A549 (cell line): ENCODE results near the gene METTL3. TPM values are rescaled to one million over a fixed set of nuclear protein-coding genes. Genes with fewer than 3 reads are reported as not detected.

Experiments used
- ATAC-seq, 2 experiments: fragments of 200-7000 bp in 1 of 2; fragments of >200 bp in 1 of 2; cut with Nextera tagmentation in 1 of 2; cut with Tn5 transposase in 1 of 2; 3 replicates each; pipeline versions ENCODE4 v1.8.0 to v1.9.1; 2018 to 2020; ENCODE audit warnings: mild to moderate bottlenecking in 1 of 2, moderate library complexity in 1 of 2
- CTCF ChIA-PET: fragments of 300-600 bp; sonication (Branson Sonifier 250); formaldehyde crosslinking; extraction: SDS; loops from one replicate; lab custom pipeline; 2021; ENCODE audit warnings: antibody characterized with exemption, inconsistent platforms; lab: Yijun Ruan, JAX
- POLR2A ChIA-PET: fragments of 350-600 bp; formaldehyde crosslinking; extraction: SDS; loops from one replicate; lab custom pipeline; 2021; ENCODE audit warnings: antibody characterized with exemption, inconsistent platforms; lab: Yijun Ruan, JAX
- DNase-seq, 2 experiments: peaks; one replicate each; pipeline versions ENCODE4 v3.0.0 to v3.0.0-alpha.2; 2011 to 2016; ENCODE audit warnings: low read depth in 1 of 2, low spot score in 1 of 2
- FAIRE-seq: peaks from 2 replicates; lab custom pipeline; 2011; peaks lifted over from hg19 to GRCh38; lab: Jason Lieb, UNC
- H3K27ac ChIP-seq, 2 experiments: fragments of >200 bp; sonication (Bioruptor Twin); formaldehyde crosslinking; 3 replicates each; pipeline ENCODE4 v1.5.1; 2016 to 2017
- H3K4me1 ChIP-seq: fragments of >200 bp; sonication (Bioruptor Twin); formaldehyde crosslinking; 3 replicates; pipeline ENCODE4 v1.6.1; 2016
- H3K4me2 ChIP-seq: fragments of >200 bp; sonication (Bioruptor Twin); formaldehyde crosslinking; 3 replicates; pipeline ENCODE4 v1.6.1; 2016
- H3K4me3 ChIP-seq: fragments of >200 bp; sonication (Bioruptor Twin); formaldehyde crosslinking; 3 replicates; pipeline ENCODE4 v1.5.1; 2016
- H3K9me3 ChIP-seq: fragments of >200 bp; sonication (Bioruptor Twin); formaldehyde crosslinking; 3 replicates; pipeline ENCODE4 v1.6.1; 2016
- CBX2 ChIP-seq: fragments of 200-600 bp; sonication (generic); IDR thresholded peaks from 2 replicates; pipeline ENCODE4 v1.6.1; 2016; ENCODE audit warnings: low read depth, mild to moderate bottlenecking, borderline replicate concordance
- EP300 ChIP-seq, 2 experiments: fragments of >200 bp; sonication (Bioruptor Twin); formaldehyde crosslinking; IDR thresholded peaks; 2 replicates in 1 of 2; 3 replicates in 1 of 2; pipeline ENCODE4 v1.6.1; 2016 to 2017
- FOXS1 ChIP-seq: fragments of 250-450 bp; sonication (Bioruptor Pico); IDR thresholded peaks from 2 replicates; pipeline ENCODE4 v1.5.0; 2020; ENCODE audit warnings: mild to moderate bottlenecking, moderate library complexity
- HOXB5 ChIP-seq: fragments of 250-450 bp; sonication (Bioruptor Pico); IDR thresholded peaks from 2 replicates; pipeline ENCODE4 v1.5.0; 2020; ENCODE audit warnings: mild to moderate bottlenecking, moderate library complexity
- JUN ChIP-seq, 2 experiments: fragments of >200 bp; sonication (Bioruptor Twin); formaldehyde crosslinking; IDR thresholded peaks; 2 replicates in 1 of 2; 3 replicates in 1 of 2; pipeline ENCODE4 v1.6.1; 2016 to 2017
- KDM1A ChIP-seq: fragments of 200-600 bp; sonication (generic); IDR thresholded peaks from 2 replicates; pipeline ENCODE4 v1.6.1; 2016; ENCODE audit warnings: low read depth, mild to moderate bottlenecking
- KDM5A ChIP-seq: fragments of 200-600 bp; sonication (generic); IDR thresholded peaks from 2 replicates; pipeline ENCODE4 v1.6.1; 2016; ENCODE audit warnings: antibody characterized with exemption, mild to moderate bottlenecking
- MAFK ChIP-seq: fragments of 450-650 bp; IDR thresholded peaks from 2 replicates; pipeline ENCODE4 v1.6.1; 2014; ENCODE audit not compliant: partially characterized antibody
- NPAS2 ChIP-seq: fragments of 250-450 bp; sonication (Bioruptor Pico); IDR thresholded peaks from 2 replicates; pipeline ENCODE4 v1.8.0; 2022; ENCODE audit warnings: mild to moderate bottlenecking, moderate library complexity, borderline replicate concordance
- NR3C1 ChIP-seq: fragments of >200 bp; sonication (Bioruptor Twin); formaldehyde crosslinking; IDR thresholded peaks from 3 replicates; pipeline ENCODE4 v1.6.1; 2017
- RAD21 ChIP-seq, 2 experiments: fragments of >200 bp in 1 of 2; sonication (Bioruptor Twin) in 1 of 2; formaldehyde crosslinking in 1 of 2; IDR thresholded peaks in 1 of 2; conservative IDR thresholded peaks in 1 of 2; 2 replicates in 1 of 2; 3 replicates in 1 of 2; pipeline ENCODE4 v1.6.1; 2012 to 2018; ENCODE audit warnings: inconsistent platforms in 1 of 2
- RARB ChIP-seq: fragments of 250-450 bp; sonication (Bioruptor Pico); IDR thresholded peaks from 2 replicates; pipeline ENCODE4 v1.8.0; 2021; ENCODE audit warnings: mild to moderate bottlenecking, moderate library complexity
- TFCP2L1 ChIP-seq: fragments of 250-450 bp; sonication (Bioruptor Pico); IDR thresholded peaks from 2 replicates; pipeline ENCODE4 v1.5.0; 2021; ENCODE audit warnings: mild to moderate bottlenecking
- ZSCAN20 ChIP-seq: fragments of 250-450 bp; sonication (Bioruptor Pico); IDR thresholded peaks from 2 replicates; pipeline ENCODE4 v1.8.0; 2022; ENCODE audit warnings: mild to moderate bottlenecking, moderate library complexity
- WGBS: methylation state at CpG from one replicate; pipeline ENCODE4 v1.1.6; 2017; ENCODE audit errors: missing lambda C conversion rate; 5-methylcytosine and 5-hydroxymethylcytosine counted together
- polyA plus RNA-seq, 4 experiments: library from polyadenylated mRNA; depleted of rRNA in 3 of 4; stranded (reverse); fragments of >200 nt; fragmentation: RNase III in 1 of 4; extraction: RNeasy Plus Mini Kit Qiagen cat#74134 plus additional on column Dnase treatment in 1 of 4; gene quantifications; 2 replicates in 3 of 4; 3 replicates in 1 of 4; pipeline ENCODE4 v1.2.3, GENCODE V29; 2011 to 2017
- TF ChIP-seq, protein P1 (sequence below): fragments of >200 bp; sonication (Bioruptor Twin); formaldehyde crosslinking; IDR thresholded peaks from 3 replicates; pipeline ENCODE4 v1.6.1; 2016
- TF ChIP-seq, protein P2 (sequence below): fragments of 450-650 bp; IDR thresholded peaks from 2 replicates; pipeline ENCODE4 v1.6.1; 2014; ENCODE audit warnings: antibody characterized with exemption
- TF ChIP-seq, protein P3 (sequence below): fragments of 150-350 bp; IDR thresholded peaks from 2 replicates; pipeline ENCODE4 v1.6.1; 2014; ENCODE audit warnings: low read depth, mild to moderate bottlenecking, low read length
- TF ChIP-seq, protein P4 (sequence below): IDR thresholded peaks from 2 replicates; pipeline ENCODE4 v1.6.1; 2012; ENCODE audit warnings: low read depth, borderline replicate concordance

The METTL3 gene
- polyA plus RNA-seq, 2 of the 4 experiments (the other 2 are of a cell fraction), result 63.2 to 103 TPM

DNA sequence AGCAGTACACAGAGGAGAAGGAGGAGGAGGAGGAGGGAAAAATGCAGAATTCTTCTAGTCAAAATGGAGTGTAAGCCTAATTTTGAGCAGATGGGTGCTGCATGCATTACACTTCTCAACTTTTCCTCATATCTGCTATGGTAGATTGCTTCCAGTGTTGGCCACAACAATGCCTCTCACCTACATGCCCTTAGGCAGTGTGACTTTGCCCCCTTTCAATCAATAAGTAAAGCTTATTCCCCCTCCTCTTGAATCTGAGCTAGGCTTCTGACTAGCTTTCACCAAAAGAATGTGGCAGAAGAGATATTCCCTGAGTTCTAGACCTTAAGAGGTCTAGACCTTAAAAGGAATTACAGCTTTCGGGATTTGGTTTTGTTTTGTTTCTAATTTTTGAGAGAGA is 3.2 kb upstream of the METTL3 start:
- CTCF ChIA-PET, result interaction anchor here (1.2 to 3.6 kb wide), 4 partner anchors 9 to 16 kb away, joined by 3 to 15 read pairs (median 10); partner anchors contain the start of gene SALL2
- no peak overlapping the region for H3K27ac ChIP-seq
- no peaks in the 10 kb centered on the region for H3K9me3 ChIP-seq
- TF ChIP-seq KDM1A (no peak), EP300 (IDR thresholded peaks at IDR 0.05) (no peak), NPAS2 (CRISPR knock-in tag) (no peak), KDM5A (no peak), RAD21 (conservative IDR thresholded peaks at IDR 0.05 in 1 of 2, IDR thresholded peaks at IDR 0.05 in 1 of 2) (no peak), CBX2 (no peak), NR3C1 (no peak), RARB (CRISPR knock-in tag) (no peak)
- TF ChIP-seq, protein P1, sequence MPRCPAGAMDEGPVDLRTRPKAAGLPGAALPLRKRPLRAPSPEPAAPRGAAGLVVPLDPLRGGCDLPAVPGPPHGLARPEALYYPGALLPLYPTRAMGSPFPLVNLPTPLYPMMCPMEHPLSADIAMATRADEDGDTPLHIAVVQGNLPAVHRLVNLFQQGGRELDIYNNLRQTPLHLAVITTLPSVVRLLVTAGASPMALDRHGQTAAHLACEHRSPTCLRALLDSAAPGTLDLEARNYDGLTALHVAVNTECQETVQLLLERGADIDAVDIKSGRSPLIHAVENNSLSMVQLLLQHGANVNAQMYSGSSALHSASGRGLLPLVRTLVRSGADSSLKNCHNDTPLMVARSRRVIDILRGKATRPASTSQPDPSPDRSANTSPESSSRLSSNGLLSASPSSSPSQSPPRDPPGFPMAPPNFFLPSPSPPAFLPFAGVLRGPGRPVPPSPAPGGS, result no peak
- TF ChIP-seq, protein P2, sequence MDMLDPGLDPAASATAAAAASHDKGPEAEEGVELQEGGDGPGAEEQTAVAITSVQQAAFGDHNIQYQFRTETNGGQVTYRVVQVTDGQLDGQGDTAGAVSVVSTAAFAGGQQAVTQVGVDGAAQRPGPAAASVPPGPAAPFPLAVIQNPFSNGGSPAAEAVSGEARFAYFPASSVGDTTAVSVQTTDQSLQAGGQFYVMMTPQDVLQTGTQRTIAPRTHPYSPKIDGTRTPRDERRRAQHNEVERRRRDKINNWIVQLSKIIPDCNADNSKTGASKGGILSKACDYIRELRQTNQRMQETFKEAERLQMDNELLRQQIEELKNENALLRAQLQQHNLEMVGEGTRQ, result no peak
- TF ChIP-seq, protein P3, sequence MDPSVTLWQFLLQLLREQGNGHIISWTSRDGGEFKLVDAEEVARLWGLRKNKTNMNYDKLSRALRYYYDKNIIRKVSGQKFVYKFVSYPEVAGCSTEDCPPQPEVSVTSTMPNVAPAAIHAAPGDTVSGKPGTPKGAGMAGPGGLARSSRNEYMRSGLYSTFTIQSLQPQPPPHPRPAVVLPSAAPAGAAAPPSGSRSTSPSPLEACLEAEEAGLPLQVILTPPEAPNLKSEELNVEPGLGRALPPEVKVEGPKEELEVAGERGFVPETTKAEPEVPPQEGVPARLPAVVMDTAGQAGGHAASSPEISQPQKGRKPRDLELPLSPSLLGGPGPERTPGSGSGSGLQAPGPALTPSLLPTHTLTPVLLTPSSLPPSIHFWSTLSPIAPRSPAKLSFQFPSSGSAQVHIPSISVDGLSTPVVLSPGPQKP, result no peak
- ATAC-seq (no peak), FAIRE-seq (no peak), DNase-seq (no peak)
- H3K4me3 ChIP-seq, result no peak overlapping the region
- WGBS, result 96% methylated on average over 1 of the region's 1 CpG
- POLR2A ChIA-PET, result no interaction called here
- peaks cover 6% of the 10 kb centered on the region; the same call in 2 of the 3 replicates for H3K4me1 ChIP-seq
- H3K4me2 ChIP-seq, result no peak overlapping the region

- Histone ChIP-seq H3K4me1 (peaks cover 6% of the 10 kb centered on the region; the same call in 2 of the 3 replicates), H3K9me3 (no peaks in the 10 kb centered on the region), H3K4me3 (peak overlapping the region; percentile 73), H3K27ac (peak overlapping the region in 1 of 2 experiments; percentile 91; a peak in 3 of 6 replicates), H3K4me2 (peak overlapping the region; percentile 92)
- ATAC-seq (no peak), DNase-seq (no peak), FAIRE-seq (no peak)
- TF ChIP-seq FOXS1 (CRISPR knock-in tag), result no peak
- no peak for TF ChIP-seq ZSCAN20 (CRISPR knock-in tag)
- POLR2A ChIA-PET, result interaction anchor here (1.6 to 3.4 kb wide), 2 partner anchors 10 to 14 kb away, joined by 8 to 43 read pairs; partner anchors contain the start of gene SALL2
- WGBS, result 85% methylated on average over 6 of the region's 6 CpGs
- CTCF ChIA-PET, result interaction anchor here (0.7 to 2.9 kb wide), 3 partner anchors 10 to 17 kb away, joined by 3 to 21 read pairs (median 5); partner anchors contain the start of gene SALL2
Observed at GRCh38 chr14:21509432-21510143, 1.6 kb downstream of the METTL3 start.

DNA sequence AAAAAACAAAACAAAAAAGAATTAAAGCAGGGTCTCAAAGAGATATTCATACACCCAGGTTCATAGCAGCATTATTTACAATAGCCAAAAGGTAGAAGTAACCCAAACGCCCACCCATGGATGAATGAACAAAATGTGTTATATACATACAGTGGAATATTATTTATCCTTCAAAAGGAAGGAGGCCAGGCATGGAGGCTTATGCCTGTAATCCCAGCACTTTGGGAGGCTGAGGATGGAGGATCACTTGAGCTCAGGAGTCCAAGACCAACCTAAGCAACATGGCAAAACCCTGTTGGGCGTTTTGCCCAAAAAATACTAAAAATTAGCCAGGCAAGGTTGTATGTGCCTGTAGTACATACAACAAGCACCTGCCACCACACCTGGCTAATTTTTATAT is 4.6 kb downstream of the METTL3 start:
- POLR2A ChIA-PET, result no interaction called here

More for the DNA sequence above, 4.6 kb downstream of the METTL3 start:
- no peaks in the 10 kb centered on the region for H3K9me3 ChIP-seq
- H3K4me1 ChIP-seq, result peaks cover 6% of the 10 kb centered on the region; the same call in 2 of the 3 replicates
- H3K27ac ChIP-seq, result no peak overlapping the region
- CTCF ChIA-PET, result interaction anchor here (1.1 to 2.4 kb wide), 2 partner anchors 30 to 53 kb away, joined by 4 to 9 read pairs; partner anchors contain the start of genes RAB2B and TOX4
- no peak overlapping the region for H3K4me2 ChIP-seq
- DNase-seq, result no peak
- 75% methylated on average over 2 of the region's 2 CpGs for WGBS
- FAIRE-seq, result no peak
- no peak overlapping the region for H3K4me3 ChIP-seq
- no peak for TF ChIP-seq TFCP2L1
- TF ChIP-seq JUN (IDR thresholded peaks at IDR 0.05), result no peak
- TF ChIP-seq NR3C1, result no peak
- TF ChIP-seq, protein P4, sequence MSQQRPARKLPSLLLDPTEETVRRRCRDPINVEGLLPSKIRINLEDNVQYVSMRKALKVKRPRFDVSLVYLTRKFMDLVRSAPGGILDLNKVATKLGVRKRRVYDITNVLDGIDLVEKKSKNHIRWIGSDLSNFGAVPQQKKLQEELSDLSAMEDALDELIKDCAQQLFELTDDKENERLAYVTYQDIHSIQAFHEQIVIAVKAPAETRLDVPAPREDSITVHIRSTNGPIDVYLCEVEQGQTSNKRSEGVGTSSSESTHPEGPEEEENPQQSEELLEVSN, result no peak
- no peak for TF ChIP-seq MAFK
- TF ChIP-seq RAD21 (conservative IDR thresholded peaks at IDR 0.05 in 1 of 2, IDR thresholded peaks at IDR 0.05 in 1 of 2), result no peak
- TF ChIP-seq HOXB5 (CRISPR knock-in tag), result no peak
- no peak for ATAC-seq
